Cardiac fibroblast (primary cell): Measurements from ENCODE around the gene METTL26.

Experiments used
- DNase-seq, 2 donors: peaks; one replicate each; pipeline versions ENCODE4 v3.0.0 to v3.0.0-alpha.2; 2010; ENCODE audit warnings: low read depth in 2 of 2
- H3K4me3 ChIP-seq, 2 donors: replicated peaks in 1 of 2; 1 replicate in 1 of 2; 2 replicates in 1 of 2; pipeline ENCODE4 v1.5.1; 2011; ENCODE audit warnings: low read depth in 2 of 2, low read length in 2 of 2, mild to moderate bottlenecking in 2 of 2, moderate library complexity in 1 of 2
- TF ChIP-seq, protein P1 (sequence below): IDR thresholded peaks from one replicate; pipeline ENCODE4 v1.5.1; 2011; ENCODE audit warnings: low read depth, mild to moderate bottlenecking, low read length, inconsistent platforms

The METTL26 gene

DNA sequence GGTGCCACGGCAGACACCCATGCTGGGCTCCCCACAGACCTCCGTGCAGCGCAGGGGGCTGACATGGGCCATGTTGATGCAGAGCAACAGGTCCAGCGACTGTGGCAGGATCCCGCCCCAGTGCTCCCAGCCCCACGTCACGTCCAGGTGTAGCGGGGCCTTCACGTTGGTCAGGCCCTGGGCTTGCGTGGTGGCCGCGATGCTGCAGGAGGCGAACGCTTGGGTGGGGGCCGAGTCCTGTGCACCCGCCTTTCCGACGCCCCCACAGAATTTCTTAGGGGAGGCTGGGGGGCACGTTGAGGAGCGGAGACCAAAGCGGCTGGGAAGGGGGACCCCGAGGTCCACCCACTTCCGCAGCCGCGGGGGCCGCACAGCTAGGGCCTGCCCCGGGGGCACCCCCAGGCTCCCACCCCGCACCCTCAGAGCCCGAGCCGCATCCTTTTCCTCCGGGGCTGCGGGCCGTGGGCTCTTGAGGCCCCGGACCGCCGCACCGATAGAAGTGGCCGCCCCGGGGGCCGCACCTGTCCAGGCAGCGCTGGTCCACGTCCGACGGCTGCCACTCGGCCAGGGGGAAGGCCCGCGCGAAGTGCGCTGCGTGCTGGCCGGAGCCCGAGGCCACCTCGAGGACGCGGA, 416 bp downstream of the METTL26 start:
- peak overlapping the region; percentile 75 to 81 for H3K4me3 ChIP-seq
- TF ChIP-seq, protein P1, sequence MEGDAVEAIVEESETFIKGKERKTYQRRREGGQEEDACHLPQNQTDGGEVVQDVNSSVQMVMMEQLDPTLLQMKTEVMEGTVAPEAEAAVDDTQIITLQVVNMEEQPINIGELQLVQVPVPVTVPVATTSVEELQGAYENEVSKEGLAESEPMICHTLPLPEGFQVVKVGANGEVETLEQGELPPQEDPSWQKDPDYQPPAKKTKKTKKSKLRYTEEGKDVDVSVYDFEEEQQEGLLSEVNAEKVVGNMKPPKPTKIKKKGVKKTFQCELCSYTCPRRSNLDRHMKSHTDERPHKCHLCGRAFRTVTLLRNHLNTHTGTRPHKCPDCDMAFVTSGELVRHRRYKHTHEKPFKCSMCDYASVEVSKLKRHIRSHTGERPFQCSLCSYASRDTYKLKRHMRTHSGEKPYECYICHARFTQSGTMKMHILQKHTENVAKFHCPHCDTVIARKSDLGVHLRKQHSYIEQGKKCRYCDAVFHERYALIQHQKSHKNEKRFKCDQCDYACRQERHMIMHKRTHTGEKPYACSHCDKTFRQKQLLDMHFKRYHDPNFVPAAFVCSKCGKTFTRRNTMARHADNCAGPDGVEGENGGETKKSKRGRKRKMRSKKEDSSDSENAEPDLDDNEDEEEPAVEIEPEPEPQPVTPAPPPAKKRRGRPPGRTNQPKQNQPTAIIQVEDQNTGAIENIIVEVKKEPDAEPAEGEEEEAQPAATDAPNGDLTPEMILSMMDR = no peak
- no peak for DNase-seq

DNA sequence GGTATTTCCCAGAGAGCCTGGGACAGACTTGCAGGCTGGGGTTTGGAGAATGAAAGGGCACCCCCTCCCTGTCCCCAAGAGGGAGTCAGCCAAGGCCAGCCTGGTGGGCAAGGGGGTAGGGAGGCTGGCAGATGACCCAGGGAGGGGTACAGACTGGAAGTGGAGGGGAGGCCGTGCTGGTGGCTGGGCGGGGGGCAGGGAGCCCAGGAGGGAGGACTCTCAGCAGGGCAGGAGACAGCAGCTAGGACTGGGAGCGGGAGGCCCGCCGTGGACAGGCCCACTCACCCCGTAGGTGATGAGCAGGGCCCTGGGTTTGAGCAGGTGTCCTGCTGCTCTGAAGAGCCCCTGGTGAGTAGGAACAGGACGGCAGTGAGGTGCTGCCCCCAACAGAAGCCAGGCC, 1.1 kb downstream of the METTL26 start:
- no peak for DNase-seq
- H3K4me3 ChIP-seq = peak overlapping the region; percentile 75 to 81
- TF ChIP-seq, protein P1 = no peak

DNA sequence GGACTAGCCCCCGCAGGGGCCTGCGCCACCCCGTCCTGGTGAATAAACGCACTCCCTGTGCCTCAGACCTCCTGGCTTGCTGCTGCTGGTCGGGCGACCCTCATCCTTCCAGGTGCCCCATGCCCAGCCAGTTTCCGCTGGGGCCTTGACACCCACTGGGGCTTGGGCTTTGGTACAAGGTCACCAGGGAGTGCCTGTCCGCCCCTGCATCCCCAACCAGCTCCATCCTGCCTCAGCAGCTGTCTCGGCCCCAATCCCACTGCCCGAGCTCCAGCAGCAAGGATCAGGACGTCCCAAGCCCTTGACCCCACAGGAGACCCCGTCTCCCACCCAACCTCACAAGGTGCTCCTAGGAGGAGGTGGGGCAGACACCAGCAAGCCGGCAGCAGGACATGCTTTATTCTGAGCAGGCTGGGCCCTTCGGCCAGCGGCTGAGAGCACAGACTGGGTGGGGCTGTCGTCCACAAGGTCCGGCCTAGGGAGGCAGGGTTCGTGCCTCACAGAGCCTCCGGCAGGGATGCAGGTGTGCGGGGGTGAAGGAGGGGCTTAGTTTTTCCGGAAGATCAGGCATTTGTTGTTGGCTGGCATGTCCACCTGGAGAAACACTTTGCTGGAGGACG, 1.9 kb downstream of the METTL26 start:
- no peak for DNase-seq
- TF ChIP-seq, protein P1 = no peak
- no peak overlapping the region for H3K4me3 ChIP-seq

DNA sequence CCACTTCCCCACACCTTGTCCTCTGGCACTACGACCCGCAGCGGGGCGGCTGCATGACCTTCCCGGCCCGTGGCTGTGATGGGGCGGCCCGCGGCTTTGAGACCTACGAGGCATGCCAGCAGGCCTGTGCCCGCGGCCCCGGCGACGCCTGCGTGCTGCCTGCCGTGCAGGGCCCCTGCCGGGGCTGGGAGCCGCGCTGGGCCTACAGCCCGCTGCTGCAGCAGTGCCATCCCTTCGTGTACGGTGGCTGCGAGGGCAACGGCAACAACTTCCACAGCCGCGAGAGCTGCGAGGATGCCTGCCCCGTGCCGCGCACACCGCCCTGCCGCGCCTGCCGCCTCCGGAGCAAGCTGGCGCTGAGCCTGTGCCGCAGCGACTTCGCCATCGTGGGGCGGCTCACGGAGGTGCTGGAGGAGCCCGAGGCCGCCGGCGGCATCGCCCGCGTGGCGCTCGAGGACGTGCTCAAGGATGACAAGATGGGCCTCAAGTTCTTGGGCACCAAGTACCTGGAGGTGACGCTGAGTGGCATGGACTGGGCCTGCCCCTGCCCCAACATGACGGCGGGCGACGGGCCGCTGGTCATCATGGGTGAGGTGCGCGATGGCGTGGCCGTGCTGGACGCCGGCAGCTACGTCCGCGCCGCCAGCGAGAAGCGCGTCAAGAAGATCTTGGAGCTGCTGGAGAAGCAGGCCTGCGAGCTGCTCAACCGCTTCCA, 2.6 kb downstream of the METTL26 start:
- TF ChIP-seq, protein P1 = no peak
- no peak overlapping the region for H3K4me3 ChIP-seq
- DNase-seq = no peak

DNA sequence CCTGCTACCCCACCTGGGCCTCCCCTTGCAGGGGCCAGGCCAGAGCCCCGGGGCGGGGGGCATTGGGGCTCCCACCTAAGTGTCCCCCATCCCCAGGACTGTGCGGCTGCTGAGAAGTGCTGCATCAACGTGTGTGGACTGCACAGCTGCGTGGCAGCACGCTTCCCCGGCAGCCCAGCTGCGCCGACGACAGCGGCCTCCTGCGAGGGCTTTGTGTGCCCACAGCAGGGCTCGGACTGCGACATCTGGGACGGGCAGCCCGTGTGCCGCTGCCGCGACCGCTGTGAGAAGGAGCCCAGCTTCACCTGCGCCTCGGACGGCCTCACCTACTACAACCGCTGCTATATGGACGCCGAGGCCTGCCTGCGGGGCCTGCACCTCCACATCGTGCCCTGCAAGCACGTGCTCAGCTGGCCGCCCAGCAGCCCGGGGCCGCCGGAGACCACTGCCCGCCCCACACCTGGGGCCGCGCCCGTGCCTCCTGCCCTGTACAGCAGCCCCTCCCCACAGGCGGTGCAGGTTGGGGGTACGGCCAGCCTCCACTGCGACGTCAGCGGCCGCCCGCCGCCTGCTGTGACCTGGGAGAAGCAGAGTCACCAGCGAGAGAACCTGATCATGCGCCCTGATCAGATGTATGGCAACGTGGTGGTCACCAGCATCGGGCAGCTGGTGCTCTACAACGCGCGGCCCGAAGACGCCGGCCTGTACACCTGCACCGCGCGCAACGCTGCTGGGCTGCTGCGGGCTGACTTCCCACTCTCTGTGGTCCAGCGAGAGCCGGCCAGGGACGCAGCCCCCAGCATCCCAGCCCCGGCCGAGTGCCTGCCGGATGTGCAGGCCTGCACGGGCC, 3.4 kb downstream of the METTL26 start:
- no peak overlapping the region for H3K4me3 ChIP-seq
- TF ChIP-seq, protein P1 = no peak
- no peak for DNase-seq

DNA sequence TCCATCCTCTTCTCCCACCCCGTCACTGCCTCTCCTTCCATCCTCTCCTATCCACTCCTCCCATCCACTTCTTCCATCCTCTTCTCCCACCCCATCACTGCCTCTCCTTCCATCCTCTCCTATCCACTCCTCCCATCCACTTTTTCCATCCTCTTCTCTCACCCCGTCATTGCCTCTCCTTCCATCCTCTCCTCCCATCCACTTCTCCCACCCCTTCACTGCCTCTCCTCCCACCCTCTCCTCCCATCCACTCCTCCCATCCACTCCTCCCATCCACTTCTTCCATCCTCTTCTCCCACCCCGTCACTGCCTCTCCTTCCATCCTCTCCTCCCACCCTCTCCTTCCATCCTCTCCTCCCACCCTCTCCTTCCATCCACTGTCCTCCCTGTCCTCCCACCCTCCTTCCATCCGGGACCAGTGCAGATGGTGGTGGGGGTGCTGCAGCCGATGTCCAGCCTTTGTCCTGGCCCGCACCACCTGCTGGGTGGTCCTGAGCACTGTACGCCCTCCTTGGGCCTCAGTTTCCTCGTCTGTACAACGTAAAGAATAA, 4.2 kb downstream of the METTL26 start:
- TF ChIP-seq, protein P1 = no peak
- H3K4me3 ChIP-seq = no peak overlapping the region
- DNase-seq = no peak
